HG03457 (cell line): ENCODE measurements around the gene MYMK.
"Not testable (repeated sequence)": the region's sequence is repeated elsewhere in the genome, so short reads cannot be mapped to it uniquely, and the experiment has no call there.

Experiments used
- ATAC-seq: cut with Tn5 transposase; IDR thresholded peaks from one replicate; pipeline ENCODE4 v1.9.1; 2021; ENCODE audit warnings: moderate number of reproducible peaks; ENCODE audit not compliant: unreplicated experiment

MYMK gene, protein sequence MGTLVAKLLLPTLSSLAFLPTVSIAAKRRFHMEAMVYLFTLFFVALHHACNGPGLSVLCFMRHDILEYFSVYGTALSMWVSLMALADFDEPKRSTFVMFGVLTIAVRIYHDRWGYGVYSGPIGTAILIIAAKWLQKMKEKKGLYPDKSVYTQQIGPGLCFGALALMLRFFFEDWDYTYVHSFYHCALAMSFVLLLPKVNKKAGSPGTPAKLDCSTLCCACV

DNA sequence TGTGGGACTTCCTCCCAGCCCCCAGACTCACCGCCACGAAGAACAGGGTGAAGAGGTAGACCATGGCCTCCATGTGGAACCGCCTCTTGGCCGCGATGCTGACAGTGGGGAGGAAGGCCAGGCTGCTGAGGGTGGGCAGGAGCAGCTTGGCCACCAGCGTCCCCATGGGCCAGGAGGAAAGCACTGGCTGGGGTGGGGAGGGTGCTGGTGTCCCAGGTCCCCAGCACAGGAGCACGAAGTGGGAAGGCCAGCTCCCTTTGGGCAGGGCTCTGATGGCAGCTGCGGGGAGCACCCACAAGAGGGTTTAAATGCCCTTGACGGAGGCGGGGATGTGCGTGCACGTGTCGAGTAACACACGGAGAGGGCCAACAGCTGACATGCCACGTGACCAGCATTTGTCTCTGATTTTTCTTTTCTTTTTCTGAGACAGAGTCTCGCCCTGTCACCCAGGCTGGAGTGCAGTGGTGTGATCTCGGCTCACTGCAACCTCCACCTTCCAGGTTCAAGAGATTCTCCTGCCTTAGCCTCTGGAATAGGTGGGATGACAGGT is at the start of gene MYMK:
Gene MYMK (minus strand): TSS at position 281 of the 550 bp plus-strand sequence. CDS start 115 bp downstream, at position 166.
- ATAC-seq: no peak

DNA sequence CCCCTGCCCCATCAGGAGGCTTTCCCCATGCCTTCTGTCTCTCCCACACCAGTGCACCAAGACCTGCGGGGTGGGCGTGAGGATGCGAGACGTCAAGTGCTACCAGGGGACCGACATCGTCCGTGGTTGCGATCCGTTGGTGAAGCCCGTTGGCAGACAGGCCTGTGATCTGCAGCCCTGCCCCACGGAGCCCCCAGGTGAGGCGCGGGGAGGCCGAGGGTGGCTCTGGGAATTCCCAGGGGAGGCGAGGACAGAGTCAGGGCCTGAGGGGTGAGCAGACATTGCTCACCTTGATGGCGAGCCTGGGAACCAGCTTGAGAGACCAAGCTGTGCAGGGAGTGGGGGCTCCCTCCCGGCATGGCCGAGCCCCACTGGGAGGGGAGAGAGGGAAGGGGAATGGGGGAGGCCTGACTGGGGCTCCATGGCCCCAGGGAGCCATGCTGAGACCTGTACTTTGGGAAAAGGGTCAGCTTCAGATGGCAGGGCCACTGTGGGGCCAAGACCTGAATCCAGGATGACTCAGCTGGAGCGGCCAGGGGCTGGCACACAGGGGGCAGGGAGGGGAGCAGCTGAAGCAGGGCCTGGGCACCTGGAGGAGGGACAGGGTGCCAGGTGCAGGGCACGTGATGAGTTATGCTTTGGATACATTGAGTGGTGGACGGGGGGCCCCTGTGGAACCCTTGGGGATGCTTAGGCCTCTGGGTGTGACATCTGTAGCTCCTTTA is 49.2 kb upstream of the MYMK start:
- ATAC-seq: no peak

DNA sequence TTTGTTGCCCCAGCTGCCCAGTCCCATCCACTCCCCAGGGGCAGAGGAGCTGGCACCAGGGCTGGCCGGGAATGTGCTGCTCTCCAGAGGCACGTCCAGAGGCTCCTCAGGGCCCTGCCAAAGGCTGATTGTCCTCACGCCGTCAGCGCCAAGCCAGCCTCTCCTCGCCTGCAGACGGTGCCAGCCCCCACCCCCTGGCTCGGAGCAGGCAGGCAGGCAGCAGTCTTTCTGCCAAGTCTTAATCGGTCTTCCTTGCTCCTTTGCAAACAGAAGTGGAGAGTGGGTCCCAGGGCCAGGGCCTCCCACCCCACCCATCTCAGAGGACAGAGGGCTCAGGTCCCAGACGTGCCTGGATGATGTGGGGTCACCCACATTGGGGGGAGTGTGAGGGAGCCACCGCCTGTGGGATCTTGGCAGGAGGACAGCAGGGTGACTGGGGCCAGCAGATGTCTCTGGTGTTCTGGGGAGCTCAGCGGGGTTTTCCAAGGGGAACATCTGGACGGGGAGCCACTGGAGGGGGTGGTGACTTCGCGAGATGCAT is 48.1 kb upstream of the MYMK start:
- ATAC-seq: no peak

DNA sequence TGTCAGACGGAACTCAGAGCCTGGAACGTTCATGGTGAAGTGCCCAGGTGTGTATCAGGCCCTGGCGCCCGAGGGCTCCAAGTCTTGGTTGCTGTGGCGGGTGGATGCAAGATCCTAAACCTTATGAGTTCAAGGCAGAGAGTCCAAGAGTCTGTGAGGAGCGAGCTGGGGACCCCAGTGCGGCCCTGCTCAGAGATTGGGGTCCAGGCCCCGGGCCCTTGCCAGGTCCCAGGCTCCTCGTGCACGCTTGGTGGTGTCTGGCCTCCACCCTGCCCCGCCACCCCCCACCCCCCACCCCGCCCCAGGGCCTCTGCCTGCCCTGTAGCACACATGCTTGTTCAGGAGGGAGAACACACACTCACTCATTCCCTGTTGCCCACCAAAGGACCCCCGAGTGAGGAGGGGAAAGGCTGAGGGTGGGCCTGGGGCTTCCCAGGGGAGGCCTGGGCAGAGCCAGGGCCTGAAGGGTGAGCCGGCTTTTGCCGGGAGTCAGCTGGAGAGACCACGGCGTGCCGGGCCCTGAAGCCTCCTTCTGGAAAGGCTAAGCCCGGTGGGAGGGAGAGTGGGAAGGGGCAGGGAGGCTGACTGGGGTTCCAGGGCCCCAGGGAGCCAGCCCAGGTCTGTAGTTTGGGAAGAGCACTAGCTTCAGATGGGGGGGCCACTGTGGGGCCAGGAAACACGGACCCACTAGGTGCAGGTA is 47.3 kb upstream of the MYMK start:
- ATAC-seq: no peak

DNA sequence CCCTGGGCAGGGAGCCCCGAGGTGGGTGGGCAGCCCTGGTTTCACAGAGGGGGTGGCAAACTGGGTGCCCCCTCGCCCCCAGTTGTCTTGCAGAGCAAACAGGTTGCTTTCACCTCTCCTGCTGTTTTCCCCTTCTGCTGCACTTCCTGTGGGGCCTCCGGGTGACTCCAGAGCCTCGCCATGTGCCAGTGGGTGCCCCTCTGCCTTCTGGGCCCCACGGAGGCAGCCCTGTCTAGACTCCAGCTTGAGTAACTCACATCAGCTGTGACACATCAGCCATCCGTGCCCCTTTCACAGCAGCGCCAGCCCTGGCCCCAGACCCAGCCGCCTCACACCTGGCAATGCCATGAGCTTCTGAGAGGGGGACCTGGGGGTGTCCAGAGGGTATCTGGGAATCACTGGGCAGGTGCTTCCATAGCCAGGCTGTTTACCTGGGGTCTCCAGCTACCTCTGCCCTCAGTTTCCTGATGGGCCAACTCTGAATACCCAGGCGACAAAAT is 46.7 kb upstream of the MYMK start:
- no peak for ATAC-seq

DNA sequence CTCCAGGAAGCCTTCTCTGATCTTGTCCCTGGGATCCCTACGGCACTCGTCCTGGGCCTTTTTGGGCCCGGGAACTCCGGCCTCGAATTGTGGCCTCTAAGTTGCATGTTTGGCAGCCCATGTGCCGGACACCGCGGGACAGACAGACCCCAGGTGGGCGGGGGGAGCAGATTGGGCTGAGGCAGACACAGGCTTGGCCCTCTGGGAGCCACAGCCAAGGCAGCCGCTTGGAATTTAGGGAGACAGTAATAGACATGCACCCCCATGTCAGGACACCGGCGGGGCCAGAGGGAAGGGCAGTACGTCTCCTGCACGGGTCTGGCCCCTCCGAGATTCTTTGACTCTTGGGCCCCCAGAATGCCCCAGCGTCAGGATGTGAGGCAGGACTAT is 45.9 kb upstream of the MYMK start:
- no peak for ATAC-seq

DNA sequence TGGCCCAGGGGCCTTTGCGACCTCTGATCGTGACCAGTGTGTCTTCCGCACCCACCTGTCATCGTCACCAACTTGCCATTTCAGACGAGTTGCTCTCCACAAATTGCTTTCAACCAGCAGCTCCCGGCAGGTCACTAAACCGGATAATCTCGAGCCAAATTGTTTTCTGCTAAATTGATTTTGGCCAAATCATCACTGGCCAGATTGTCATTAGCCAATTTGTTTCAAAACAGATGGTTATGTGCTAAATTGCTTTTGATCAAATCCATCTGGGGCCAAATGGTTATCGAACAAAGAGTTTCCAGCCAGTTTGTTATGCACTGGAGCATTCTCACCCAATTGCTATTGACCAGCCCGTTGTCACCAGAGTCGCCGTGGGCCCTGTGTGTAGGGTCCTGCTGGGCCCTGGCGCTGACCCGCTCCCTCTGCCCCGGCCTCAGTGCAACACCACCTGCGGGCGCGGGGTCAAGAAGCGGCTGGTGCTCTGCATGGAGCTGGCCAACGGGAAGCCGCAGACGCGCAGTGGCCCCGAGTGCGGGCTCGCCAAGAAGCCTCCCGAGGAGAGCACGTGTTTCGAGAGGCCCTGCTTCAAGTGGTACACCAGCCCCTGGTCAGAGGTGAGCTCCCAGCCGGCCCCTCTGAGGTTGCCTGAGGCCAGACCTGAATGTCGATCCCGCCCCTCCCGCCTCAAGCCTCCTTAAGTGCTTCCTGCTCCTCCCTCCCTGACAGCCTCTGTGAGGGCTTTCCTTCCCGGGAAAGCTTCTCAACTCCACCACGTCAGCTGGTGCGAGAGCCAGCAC is 45.3 kb upstream of the MYMK start:
- no peak for ATAC-seq

DNA sequence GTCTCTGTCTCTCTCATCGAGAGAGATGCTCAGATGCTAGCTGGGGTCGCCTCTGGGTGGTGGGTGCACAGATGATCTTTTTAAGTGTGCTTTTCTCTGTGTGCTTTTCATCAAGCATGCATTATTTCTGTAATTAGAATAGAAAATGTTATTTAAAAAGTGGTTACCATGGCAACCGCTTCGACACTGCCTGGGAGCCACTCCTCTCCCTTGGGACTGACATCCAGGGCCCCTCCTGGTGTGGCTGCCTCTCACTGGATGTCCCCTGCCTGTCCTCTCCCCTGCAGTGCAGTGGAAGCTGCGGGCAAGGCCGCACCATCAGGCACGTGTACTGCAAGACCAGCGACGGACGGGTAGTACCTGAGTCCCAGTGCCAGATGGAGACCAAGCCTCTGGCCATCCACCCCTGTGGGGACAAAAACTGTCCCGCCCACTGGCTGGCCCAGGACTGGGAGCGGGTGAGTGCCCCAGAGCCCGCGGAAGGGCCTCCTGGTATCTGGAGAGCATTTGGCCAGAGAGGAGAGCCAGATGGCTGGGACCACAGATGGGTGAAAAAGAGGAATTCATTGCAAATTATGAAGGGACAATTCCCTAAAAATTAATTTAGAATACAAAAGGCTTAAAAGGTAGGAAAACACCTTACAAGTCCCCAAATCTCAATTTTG is 44.5 kb upstream of the MYMK start:
- no peak for ATAC-seq

DNA sequence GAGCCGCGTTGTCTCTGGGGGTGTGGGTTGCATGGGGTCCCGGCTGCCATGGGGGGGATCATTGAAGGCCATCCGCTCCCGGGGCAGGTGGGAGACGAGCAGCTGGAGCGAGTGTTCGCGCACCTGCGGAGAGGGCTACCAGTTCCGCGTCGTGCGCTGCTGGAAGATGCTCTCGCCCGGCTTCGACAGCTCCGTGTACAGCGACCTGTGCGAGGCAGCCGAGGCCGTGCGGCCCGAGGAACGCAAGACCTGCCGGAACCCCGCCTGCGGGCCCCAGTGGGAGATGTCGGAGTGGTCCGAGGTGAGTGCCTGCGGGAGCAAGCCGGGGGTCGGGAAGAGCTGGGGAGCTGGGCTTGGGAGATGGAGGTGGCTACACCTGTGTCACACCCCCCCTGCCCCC is 43.4 kb upstream of the MYMK start:
- no peak for ATAC-seq

DNA sequence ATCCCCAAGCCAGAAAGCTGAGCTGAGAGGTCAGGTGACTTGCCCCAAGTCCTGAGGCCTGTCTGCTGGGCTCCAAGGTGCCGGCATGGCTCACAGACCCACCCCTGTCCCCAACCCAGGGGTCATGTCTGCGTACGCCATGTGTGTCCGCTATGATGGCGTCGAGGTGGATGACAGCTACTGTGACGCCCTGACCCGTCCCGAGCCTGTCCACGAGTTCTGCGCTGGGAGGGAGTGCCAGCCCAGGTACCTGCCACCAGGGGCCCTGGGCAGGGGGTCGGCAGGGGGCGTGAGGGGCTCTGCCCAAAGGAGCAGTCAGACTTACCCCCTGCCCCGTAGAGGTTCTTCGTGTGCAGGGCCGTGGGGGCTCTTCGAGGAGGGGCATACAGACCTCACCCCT is 42.1 kb upstream of the MYMK start:
- no peak for ATAC-seq

DNA sequence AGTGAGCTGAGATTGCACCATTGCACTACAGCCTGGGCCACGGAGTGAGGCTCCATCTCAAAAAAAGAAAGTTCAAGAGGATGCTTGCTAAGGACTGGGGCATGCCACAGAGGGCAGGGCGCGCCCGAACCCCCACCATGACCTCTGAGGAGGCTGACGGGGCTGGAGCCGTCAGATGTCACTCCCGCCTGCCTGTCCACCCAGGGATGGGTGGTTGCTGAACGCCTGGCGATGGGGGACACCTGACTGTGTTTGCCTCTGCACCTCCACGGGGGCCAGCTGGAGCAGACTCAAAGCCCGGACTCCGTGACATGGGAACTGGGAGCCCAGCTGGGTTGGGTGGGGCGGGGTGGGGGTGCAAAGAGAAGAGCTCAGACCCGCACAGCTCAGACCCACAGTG is 41.6 kb upstream of the MYMK start:
- no peak for ATAC-seq

DNA sequence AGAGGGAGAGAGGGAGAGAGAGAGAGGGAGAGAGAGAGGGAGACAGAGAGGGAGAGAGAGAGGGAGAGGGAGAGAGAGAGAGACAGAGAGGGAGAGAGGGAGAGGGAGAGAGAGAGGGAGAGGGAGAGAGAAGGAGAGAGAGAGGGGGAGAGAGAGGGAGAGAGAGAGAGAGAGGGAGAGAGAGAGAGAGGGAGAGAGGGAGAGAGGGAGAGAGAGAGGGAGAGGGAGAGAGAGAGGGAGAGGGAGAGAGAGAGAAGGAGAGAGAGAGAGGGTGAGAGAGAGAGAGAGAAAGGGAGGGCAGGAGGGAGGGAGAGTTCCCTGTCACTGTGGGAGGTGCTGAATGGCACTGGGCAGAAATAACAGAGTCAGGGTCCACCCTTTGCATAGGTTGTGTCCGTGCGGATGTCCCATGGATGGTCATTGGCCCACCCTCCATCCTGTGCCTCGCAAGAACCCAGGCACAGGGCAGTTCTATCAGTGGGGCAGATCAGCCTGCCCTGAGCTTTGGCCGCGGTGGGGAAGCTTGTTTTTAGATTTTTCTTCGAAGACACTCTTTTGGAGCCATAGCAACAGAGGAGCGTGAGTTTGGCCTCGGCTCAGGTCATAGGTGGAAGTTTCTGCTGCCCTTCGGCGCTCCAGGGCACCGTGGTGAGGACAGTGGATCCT is 39.8 kb upstream of the MYMK start:
- ATAC-seq: no peak

DNA sequence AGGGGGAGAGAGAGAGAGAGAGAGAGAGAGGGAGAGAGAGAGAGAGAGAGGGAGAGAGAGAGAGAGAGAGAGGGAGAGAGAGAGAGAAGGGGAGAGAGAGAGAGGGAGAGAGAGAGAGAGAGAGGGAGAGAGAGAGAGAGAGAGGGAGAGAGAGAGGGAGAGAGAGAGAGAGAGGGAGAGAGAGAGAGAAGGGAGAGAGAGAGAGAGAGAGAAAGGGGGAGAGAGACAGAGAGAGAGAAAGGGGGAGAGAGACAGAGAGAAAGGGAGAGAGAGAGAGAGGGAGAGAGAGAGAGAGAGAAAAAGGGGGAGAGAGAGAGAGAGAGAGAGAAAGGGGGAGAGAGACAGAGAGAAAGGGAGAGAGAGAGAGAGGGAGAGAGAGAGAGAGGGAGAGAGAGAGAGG is 39.1 kb upstream of the MYMK start:
- not testable (repeated sequence) for ATAC-seq

DNA sequence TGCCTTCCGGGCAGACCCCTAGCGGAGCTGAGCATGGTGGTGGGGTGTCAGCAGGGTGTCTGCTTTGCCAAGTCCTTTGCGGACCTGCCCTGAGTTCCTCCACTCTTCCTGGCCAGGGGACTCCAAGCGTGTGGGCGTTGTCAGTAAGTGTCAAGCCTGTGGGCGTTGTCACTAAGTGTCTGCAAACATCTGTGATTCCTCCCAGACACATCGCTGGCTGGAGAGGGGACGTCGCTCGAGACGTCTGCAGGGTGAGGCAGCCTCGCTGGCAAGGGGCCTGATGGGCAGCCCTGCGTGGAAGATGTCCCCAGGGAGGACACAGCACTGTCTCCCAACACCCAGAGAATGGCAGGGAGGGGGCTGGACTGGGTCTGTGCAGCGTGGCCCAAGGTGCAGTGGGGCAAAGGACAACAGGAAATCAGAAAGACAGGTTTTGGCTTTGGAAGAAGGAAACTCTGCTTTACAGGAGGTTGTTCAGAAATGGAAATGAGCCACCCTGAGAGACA is 38.6 kb upstream of the MYMK start:
- ATAC-seq: no peak

DNA sequence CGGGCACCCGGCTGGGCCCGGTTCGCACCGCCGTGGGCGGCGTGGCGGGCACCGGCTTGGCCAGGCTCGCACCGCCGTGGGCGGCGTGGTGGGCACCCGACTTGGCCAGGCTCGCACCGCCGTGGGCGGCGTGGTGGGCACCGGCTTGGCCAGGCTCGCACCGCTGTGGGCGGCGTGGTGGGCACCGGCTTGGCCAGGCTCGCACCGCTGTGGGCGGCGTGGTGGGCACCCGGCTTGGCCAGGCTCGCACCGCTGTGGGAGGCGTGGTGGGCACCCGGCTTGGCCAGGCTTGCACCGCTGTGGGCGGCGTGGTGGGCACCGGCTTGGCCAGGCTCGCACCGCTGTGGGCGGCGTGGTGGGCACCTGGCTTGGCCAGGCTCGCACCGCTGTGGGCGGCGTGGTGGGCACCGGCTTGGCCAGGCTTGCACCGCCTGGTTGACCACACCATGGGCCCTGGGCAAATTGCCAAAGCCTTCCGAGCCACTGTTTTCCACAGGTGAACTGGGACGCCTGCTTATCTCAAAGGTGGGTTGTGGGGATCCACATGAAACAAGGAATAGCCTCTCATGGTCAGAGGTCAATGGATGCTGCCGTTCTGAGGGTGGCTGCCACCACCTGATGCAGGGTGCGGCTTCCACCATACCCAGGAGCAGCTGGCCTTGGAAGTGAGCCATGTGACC is 38.0 kb upstream of the MYMK start:
- no peak for ATAC-seq

DNA sequence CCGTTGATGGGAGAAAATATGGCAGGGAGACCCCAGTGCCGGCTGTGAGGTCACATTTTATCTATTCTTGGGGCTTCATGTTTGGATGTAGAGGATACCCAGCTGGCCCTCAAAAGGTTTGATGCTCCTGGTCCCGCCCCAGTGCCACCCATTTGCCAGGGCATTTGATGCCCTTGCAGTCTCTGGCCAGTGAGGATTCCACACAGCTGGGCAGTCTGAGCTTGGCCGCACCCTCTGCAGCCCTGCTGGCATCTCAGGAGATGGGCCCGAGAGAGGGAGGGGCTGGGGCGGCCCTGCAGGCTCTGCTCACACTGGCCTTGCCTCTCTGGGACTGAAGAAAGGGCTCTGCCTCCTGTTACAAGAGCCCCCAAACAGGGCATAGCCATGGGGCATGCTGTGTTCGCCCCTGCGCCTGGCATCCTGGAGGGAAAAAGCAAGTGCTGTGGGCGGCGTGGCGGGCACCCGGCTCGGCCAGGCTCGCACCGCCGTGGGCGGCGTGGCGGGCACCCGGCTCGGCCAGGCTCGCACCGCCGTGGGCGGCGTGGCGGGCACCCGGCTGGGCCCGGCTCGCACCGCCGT is 37.3 kb upstream of the MYMK start:
- no peak for ATAC-seq

DNA sequence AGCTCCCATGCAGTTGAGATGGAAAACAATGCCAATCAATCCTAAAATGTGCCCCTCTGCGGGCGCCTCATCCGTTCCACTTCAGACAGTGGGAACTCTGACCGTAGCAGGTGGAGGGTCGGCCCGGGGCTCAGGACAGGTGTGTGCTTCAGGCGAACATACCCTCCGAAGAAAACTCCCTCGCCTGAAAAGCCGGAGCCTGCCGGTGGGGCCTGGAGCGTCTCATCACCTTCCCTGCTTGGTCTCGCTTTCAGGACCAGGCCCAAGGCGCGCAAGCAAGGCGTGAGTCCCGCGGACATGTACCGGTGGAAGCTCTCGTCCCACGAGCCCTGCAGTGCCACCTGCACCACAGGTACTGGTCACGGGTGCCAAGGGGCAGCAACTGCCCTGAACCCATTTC is 36.2 kb upstream of the MYMK start:
- no peak for ATAC-seq

DNA sequence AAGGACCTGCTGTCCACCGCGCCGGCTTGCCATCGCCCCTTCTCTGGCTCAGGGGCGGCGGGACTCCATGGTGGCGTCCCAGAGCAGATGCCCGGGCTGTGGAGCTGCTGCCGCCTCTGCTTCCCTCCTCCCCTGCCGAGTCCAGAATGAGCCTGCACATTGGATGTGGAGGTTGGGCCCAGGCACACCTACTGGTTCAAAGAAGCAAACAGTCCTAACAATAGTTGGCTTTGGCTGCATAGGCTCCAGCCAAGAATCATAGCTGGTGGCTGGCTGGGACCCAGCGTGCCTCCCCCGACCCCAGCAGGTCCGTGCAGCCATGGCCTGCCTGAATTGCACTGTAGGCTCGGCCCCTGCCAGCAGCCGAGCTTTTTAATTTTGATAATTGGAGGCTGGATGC is 35.6 kb upstream of the MYMK start:
- no peak for ATAC-seq
